ENCODE data around the gene ZNF689.

DNA sequence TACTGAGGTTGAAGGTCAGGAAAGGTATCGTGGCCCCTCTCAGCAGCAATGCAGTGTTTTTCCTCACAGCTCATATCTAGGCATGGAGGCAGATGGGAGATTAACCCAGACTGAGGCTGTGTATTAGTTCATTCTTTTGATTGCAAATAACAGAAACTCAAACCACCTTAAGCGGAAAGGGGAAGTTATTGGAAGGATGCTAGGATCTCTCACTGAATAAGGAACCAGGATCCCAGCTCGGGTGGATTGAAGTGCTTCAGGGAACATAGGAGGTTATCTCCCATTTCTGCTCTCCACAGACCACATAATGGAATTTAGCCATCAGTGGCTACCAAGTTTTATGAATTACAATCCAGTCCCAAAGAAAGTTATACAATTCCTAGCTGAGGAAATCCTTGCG is 8.2 kb downstream of the ZNF689 start:
- TF ChIP-seq, protein P1, sequence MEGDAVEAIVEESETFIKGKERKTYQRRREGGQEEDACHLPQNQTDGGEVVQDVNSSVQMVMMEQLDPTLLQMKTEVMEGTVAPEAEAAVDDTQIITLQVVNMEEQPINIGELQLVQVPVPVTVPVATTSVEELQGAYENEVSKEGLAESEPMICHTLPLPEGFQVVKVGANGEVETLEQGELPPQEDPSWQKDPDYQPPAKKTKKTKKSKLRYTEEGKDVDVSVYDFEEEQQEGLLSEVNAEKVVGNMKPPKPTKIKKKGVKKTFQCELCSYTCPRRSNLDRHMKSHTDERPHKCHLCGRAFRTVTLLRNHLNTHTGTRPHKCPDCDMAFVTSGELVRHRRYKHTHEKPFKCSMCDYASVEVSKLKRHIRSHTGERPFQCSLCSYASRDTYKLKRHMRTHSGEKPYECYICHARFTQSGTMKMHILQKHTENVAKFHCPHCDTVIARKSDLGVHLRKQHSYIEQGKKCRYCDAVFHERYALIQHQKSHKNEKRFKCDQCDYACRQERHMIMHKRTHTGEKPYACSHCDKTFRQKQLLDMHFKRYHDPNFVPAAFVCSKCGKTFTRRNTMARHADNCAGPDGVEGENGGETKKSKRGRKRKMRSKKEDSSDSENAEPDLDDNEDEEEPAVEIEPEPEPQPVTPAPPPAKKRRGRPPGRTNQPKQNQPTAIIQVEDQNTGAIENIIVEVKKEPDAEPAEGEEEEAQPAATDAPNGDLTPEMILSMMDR (IDR thresholded peaks at IDR 0.05; ENCODE audit: low read length): no peak
- no peak for TF ChIP-seq EZH2 (optimal IDR thresholded peaks at IDR 0.05; ENCODE audit: low read depth, low read length)
